HFF-Myc (cell line): ENCODE measurements around the gene RIC1.

ENCODE experiments used
- DNase-seq: peaks from one replicate; pipeline ENCODE4 v3.0.0-alpha.2; 2011; ENCODE audit warnings: low read depth; ENCODE audit errors: extremely low read depth
- H3K4me3 ChIP-seq: replicated peaks from 2 replicates; pipeline ENCODE4 v1.5.1; 2011; ENCODE audit warnings: low read depth, mild to moderate bottlenecking, control low read depth, low read length
- TF ChIP-seq, protein P1 (sequence below): IDR thresholded peaks from 2 replicates; pipeline ENCODE4 v1.5.1; 2012; ENCODE audit warnings: mild to moderate bottlenecking, low read depth, low read length, control low read depth; ENCODE audit errors: missing control alignments

RIC1 gene

GRCh38 chr9:5820425-5820824, 191.5 kb downstream of the RIC1 start:
- TF ChIP-seq, protein P1, sequence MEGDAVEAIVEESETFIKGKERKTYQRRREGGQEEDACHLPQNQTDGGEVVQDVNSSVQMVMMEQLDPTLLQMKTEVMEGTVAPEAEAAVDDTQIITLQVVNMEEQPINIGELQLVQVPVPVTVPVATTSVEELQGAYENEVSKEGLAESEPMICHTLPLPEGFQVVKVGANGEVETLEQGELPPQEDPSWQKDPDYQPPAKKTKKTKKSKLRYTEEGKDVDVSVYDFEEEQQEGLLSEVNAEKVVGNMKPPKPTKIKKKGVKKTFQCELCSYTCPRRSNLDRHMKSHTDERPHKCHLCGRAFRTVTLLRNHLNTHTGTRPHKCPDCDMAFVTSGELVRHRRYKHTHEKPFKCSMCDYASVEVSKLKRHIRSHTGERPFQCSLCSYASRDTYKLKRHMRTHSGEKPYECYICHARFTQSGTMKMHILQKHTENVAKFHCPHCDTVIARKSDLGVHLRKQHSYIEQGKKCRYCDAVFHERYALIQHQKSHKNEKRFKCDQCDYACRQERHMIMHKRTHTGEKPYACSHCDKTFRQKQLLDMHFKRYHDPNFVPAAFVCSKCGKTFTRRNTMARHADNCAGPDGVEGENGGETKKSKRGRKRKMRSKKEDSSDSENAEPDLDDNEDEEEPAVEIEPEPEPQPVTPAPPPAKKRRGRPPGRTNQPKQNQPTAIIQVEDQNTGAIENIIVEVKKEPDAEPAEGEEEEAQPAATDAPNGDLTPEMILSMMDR, result no peak
- no peak overlapping the region for H3K4me3 ChIP-seq
- DNase-seq, result no peak

- TF ChIP-seq, protein P1, result no peak
- no peak for DNase-seq
- H3K4me3 ChIP-seq, result no peak overlapping the region
These were observed 196.3 kb downstream of the RIC1 start for GRCh38 chr9:5825223-5825622.
